Calu3 (cell line): ENCODE data around the gene FOXN3. TPM values are rescaled to one million over a fixed set of nuclear protein-coding genes. Genes with fewer than 3 reads are reported as not detected.

Experiments used
- BruUV-seq: library from RNA; stranded (reverse); fragments of 400-500 nt; replicated peaks from 2 replicates; lab custom pipeline; 2021; lab: Mats Ljungman, UMichigan
- CTCF ChIA-PET: fragments of 300-600 bp; sonication (Branson Sonifier 250); formaldehyde crosslinking; loops from one replicate; lab custom pipeline; 2022; ENCODE audit warnings: antibody characterized with exemption; lab: Charles Lee
- DNase-seq: peaks from one replicate; pipeline ENCODE4 v3.0.0; 2022
- H3K27ac Mint-ChIP-seq: one replicate; pipeline ENCODE4 v1.8.0; 2022; ENCODE audit warnings: mixed read lengths; ENCODE audit not compliant: unreplicated experiment
- H3K27me3 Mint-ChIP-seq: one replicate; pipeline ENCODE4 v1.8.0; 2022; ENCODE audit warnings: mixed read lengths; ENCODE audit not compliant: unreplicated experiment
- H3K36me3 Mint-ChIP-seq: one replicate; pipeline ENCODE4 v1.8.0; 2022; ENCODE audit warnings: mild to moderate bottlenecking, moderate library complexity, mixed read lengths; ENCODE audit not compliant: insufficient read depth, unreplicated experiment
- H3K4me1 Mint-ChIP-seq: one replicate; pipeline ENCODE4 v1.8.0; 2022; ENCODE audit warnings: mild to moderate bottlenecking, low read depth, mixed read lengths; ENCODE audit not compliant: unreplicated experiment
- H3K4me3 Mint-ChIP-seq: one replicate; pipeline ENCODE4 v1.8.0; 2022; ENCODE audit warnings: mild to moderate bottlenecking, low read depth, moderate library complexity, mixed read lengths; ENCODE audit not compliant: unreplicated experiment
- H3K9me3 Mint-ChIP-seq: one replicate; pipeline ENCODE4 v1.8.0; 2022; ENCODE audit warnings: low read depth, mixed read lengths; ENCODE audit not compliant: unreplicated experiment
- intact Hi-C: fragments of 100-400 bp; cut with micrococcal nuclease; formaldehyde crosslinking; loops from one replicate; pipeline ENCODE4 v1.10.0; 2022; ENCODE audit not compliant: unreplicated experiment
- total RNA-seq: library from RNA; stranded (reverse); gene quantifications from 2 replicates; pipeline ENCODE4 v1.2.3, GENCODE V29; 2022
- TF ChIP-seq, protein P1 (sequence below): fragments of 200-600 bp; IDR thresholded peaks from one replicate; pipeline ENCODE4 v1.8.0; 2022; ENCODE audit warnings: antibody characterized with exemption; ENCODE audit not compliant: unreplicated experiment

Gene FOXN3
- total RNA-seq, 1 experiment from 2014 or later, result 11.8 TPM

DNA sequence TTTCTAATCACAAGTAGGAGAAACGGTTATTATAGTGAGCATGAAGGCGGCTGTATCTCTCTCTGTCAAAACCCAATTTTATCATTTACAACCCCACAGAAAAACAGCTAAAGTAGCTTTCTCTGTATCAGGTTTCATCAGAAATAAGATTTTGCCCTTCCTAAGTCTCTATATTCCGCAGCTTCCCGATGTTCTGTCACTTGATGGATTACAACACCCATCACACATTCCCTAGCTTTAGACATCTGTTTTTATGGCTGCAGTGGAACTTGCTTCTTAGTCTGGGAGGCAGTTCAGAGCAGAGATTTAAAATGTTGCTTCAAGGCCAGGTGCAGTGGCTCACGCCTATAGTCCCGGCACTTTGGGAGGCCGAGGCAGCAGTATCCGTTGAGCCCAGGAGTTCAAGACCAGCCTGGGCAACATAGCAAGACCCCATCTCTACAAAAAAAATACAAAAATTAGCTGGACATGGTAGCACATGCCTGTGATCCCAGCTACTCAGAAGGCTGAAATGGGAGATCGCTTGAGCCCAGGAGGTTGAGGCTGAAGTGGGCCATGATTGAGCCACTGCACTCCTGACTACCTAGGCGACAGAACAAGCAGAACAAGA lies 27.6 kb upstream of the FOXN3 start:
- DNase-seq, result no peak
- H3K27me3 Mint-ChIP-seq, result peaks cover 13% of the 10 kb centered on the region
- no peaks in the 10 kb centered on the region for H3K4me1 Mint-ChIP-seq
- H3K27ac Mint-ChIP-seq, result no peak overlapping the region
- intact Hi-C loops, result no loop called here
- no peak overlapping the region for H3K4me3 Mint-ChIP-seq
- BruUV-seq, result no TSS peak
- TF ChIP-seq, protein P1, sequence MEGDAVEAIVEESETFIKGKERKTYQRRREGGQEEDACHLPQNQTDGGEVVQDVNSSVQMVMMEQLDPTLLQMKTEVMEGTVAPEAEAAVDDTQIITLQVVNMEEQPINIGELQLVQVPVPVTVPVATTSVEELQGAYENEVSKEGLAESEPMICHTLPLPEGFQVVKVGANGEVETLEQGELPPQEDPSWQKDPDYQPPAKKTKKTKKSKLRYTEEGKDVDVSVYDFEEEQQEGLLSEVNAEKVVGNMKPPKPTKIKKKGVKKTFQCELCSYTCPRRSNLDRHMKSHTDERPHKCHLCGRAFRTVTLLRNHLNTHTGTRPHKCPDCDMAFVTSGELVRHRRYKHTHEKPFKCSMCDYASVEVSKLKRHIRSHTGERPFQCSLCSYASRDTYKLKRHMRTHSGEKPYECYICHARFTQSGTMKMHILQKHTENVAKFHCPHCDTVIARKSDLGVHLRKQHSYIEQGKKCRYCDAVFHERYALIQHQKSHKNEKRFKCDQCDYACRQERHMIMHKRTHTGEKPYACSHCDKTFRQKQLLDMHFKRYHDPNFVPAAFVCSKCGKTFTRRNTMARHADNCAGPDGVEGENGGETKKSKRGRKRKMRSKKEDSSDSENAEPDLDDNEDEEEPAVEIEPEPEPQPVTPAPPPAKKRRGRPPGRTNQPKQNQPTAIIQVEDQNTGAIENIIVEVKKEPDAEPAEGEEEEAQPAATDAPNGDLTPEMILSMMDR, result no peak
- CTCF ChIA-PET, result no interaction called here
- no peaks in the 10 kb centered on the region for H3K9me3 Mint-ChIP-seq
- no peaks in the 10 kb centered on the region for H3K36me3 Mint-ChIP-seq

DNA sequence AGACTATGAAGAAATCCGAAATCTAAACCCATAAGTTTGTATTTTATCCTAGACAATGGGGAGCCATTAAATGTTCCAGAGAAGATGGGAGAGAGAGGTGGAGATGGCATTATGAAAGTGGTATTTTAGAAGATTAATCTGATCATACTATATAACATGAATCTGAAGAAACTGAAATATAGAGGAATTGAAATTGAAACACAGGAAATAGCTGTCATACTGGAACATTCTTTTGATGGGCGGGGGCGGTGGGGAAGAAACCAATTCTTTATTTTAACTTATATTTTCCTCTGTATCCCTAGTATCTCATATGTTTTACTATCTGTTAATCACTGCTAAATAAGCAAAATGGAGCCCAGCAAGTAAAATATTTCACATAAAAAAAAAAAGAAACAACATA lies 27.0 kb upstream of the FOXN3 start:
- no peaks in the 10 kb centered on the region for H3K36me3 Mint-ChIP-seq
- no TSS peak for BruUV-seq
- CTCF ChIA-PET, result no interaction called here
- H3K9me3 Mint-ChIP-seq, result no peaks in the 10 kb centered on the region
- H3K27me3 Mint-ChIP-seq, result peaks cover 7% of the 10 kb centered on the region
- H3K4me3 Mint-ChIP-seq, result no peak overlapping the region
- no peaks in the 10 kb centered on the region for H3K4me1 Mint-ChIP-seq
- H3K27ac Mint-ChIP-seq, result no peak overlapping the region
- no peak for DNase-seq
- TF ChIP-seq, protein P1, result no peak
- intact Hi-C loops, result no loop called here

DNA sequence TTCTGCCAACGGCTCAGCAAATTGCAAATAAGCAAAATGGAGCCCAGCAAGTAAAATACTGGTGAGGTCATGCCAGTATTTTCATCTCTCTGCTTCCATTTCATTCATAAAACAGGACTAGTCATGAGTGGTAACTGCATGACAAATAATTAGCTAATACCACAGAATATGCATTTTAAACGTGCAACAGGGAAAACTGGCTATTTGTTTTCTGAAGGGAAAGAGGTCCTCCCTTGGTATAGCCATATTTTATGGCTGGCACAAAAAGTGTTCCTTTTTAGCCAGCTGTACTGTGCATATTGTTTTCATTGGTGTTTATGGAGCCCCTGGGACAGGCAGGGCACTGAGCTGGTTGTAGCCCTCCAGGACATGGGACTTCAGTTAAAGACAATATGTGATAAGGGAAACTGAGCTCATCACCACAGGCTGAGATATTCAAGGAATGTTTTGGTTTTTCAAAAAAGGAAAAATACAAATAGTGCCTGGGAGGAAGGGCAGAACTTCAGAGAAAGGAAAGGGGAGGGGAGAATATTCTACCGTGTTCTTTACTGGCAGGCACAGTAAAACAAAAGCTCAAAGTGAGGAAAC lies 26.1 kb upstream of the FOXN3 start:
- Mint-ChIP-seq H3K36me3 (no peaks in the 10 kb centered on the region), H3K27ac (no peak overlapping the region), H3K4me3 (no peak overlapping the region), H3K9me3 (no peaks in the 10 kb centered on the region), H3K27me3 (no peaks in the 10 kb centered on the region), H3K4me1 (no peaks in the 10 kb centered on the region)
- BruUV-seq, result no TSS peak
- TF ChIP-seq, protein P1, result no peak
- CTCF ChIA-PET, result interaction anchor here (0.6 kb wide), 1 partner anchor 24 kb away, joined by 4 read pairs; no protein-coding TSS in a partner anchor
- no peak for DNase-seq
- intact Hi-C loops, result no loop called here

DNA sequence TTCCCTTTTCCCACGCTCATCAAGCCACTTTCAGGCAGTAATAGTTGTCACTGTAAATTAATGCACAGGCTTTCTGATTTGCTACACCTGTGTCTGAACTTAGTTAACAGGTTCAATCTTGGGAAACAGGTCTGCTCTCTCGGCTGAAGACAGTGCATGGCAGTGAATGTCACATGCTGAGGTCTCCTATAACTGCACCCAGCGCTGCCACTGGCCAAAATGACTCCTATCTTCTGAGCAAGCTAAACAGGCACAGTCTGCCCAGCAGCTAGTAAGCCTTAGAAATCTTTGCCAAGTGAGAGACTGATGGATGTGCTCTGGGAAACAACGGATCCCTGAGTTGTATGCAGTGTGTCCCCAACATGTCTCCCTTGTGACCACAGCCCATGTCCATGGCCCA lies 25.2 kb upstream of the FOXN3 start:
- no peak overlapping the region for H3K27ac Mint-ChIP-seq
- intact Hi-C loops, result no loop called here
- no TSS peak for BruUV-seq
- H3K36me3 Mint-ChIP-seq, result no peaks in the 10 kb centered on the region
- CTCF ChIA-PET, result no interaction called here
- no peaks in the 10 kb centered on the region for H3K9me3 Mint-ChIP-seq
- H3K4me1 Mint-ChIP-seq, result no peaks in the 10 kb centered on the region
- H3K27me3 Mint-ChIP-seq, result no peaks in the 10 kb centered on the region
- TF ChIP-seq, protein P1, result no peak
- DNase-seq, result no peak
- no peak overlapping the region for H3K4me3 Mint-ChIP-seq
